ENCODE results near the gene RSU1.

The RSU1 gene

GRCh38 chr10:16817125-16818019 is at the start of gene RSU1:
TSS of gene RSU1 (minus strand) at chr10:16817424. CDS start at chr10:16817081, 343 bp downstream.
- peaks cover 42% of the 10 kb centered on the region for H3K4me1 Mint-ChIP-seq (ENCODE audit: low read depth)
- H3K4me3 Mint-ChIP-seq: peak within 1 kb of the TSS; percentile 95
- H3K27ac Mint-ChIP-seq: peak within 1 kb of the TSS; percentile 96
- H3K9me3 Mint-ChIP-seq (ENCODE audit: low read depth): no peaks in the 10 kb centered on the region
- no peaks in the 10 kb centered on the region for H3K27me3 Mint-ChIP-seq
- peaks cover 13% of the 10 kb centered on the region for H3K36me3 Mint-ChIP-seq

GRCh38 chr10:16866541-16867275 is 49.5 kb upstream of the RSU1 start:
- peaks cover 19% of the 10 kb centered on the region for H3K36me3 Mint-ChIP-seq
- H3K27ac Mint-ChIP-seq: no peak overlapping the region
- no peaks in the 10 kb centered on the region for H3K9me3 Mint-ChIP-seq (ENCODE audit: low read depth)
- no peak overlapping the region for H3K4me3 Mint-ChIP-seq
- no peaks in the 10 kb centered on the region for H3K4me1 Mint-ChIP-seq (ENCODE audit: low read depth)
- H3K27me3 Mint-ChIP-seq: no peaks in the 10 kb centered on the region

- no peak overlapping the region for H3K27ac Mint-ChIP-seq
- peaks cover 20% of the 10 kb centered on the region for H3K36me3 Mint-ChIP-seq
Observed at GRCh38 chr10:16865766-16866165, 48.5 kb upstream of the RSU1 start.

GRCh38 chr10:16863766-16864165 is 46.5 kb upstream of the RSU1 start:
- no peaks in the 10 kb centered on the region for H3K4me1 Mint-ChIP-seq (ENCODE audit: low read depth)
- peaks cover 4% of the 10 kb centered on the region for H3K9me3 Mint-ChIP-seq (ENCODE audit: low read depth)
- H3K4me3 Mint-ChIP-seq: no peak overlapping the region
- H3K36me3 Mint-ChIP-seq: peaks cover 21% of the 10 kb centered on the region
- H3K27me3 Mint-ChIP-seq: no peaks in the 10 kb centered on the region
- no peak overlapping the region for H3K27ac Mint-ChIP-seq

More at GRCh38 chr10:16865766-16866165, 48.5 kb upstream of the RSU1 start:
- Mint-ChIP-seq H3K4me1 (ENCODE audit: low read depth) (no peaks in the 10 kb centered on the region), H3K9me3 (ENCODE audit: low read depth) (peaks cover 1% of the 10 kb centered on the region), H3K27me3 (no peaks in the 10 kb centered on the region), H3K4me3 (no peak overlapping the region)

- H3K4me1 Mint-ChIP-seq (ENCODE audit: low read depth): no peaks in the 10 kb centered on the region
- no peak overlapping the region for H3K27ac Mint-ChIP-seq
- H3K9me3 Mint-ChIP-seq (ENCODE audit: low read depth): peaks cover 4% of the 10 kb centered on the region
- no peak overlapping the region for H3K4me3 Mint-ChIP-seq
- peaks cover 18% of the 10 kb centered on the region for H3K36me3 Mint-ChIP-seq
- no peaks in the 10 kb centered on the region for H3K27me3 Mint-ChIP-seq
Observed at GRCh38 chr10:16857419-16857818, 40.2 kb upstream of the RSU1 start.

- no peak overlapping the region for H3K27ac Mint-ChIP-seq
- H3K4me3 Mint-ChIP-seq: no peak overlapping the region
- H3K9me3 Mint-ChIP-seq (ENCODE audit: low read depth): peaks cover 4% of the 10 kb centered on the region
- peaks cover 13% of the 10 kb centered on the region for H3K36me3 Mint-ChIP-seq
- H3K4me1 Mint-ChIP-seq (ENCODE audit: low read depth): no peaks in the 10 kb centered on the region
- H3K27me3 Mint-ChIP-seq: no peaks in the 10 kb centered on the region
Observed at GRCh38 chr10:16856567-16856966, 39.3 kb upstream of the RSU1 start.

- no peak overlapping the region for H3K4me3 Mint-ChIP-seq
- H3K27me3 Mint-ChIP-seq: no peaks in the 10 kb centered on the region
- no peak overlapping the region for H3K27ac Mint-ChIP-seq
- H3K4me1 Mint-ChIP-seq (ENCODE audit: low read depth): no peaks in the 10 kb centered on the region
- peaks cover 12% of the 10 kb centered on the region for H3K36me3 Mint-ChIP-seq
- peaks cover 4% of the 10 kb centered on the region for H3K9me3 Mint-ChIP-seq (ENCODE audit: low read depth)
Observed at GRCh38 chr10:16856092-16856491, 38.9 kb upstream of the RSU1 start.

GRCh38 chr10:16854623-16855022 is 37.4 kb upstream of the RSU1 start:
- Mint-ChIP-seq H3K4me3 (no peak overlapping the region), H3K4me1 (ENCODE audit: low read depth) (no peaks in the 10 kb centered on the region), H3K27ac (no peak overlapping the region), H3K9me3 (ENCODE audit: low read depth) (no peaks in the 10 kb centered on the region), H3K36me3 (peaks cover 4% of the 10 kb centered on the region), H3K27me3 (no peaks in the 10 kb centered on the region)

GRCh38 chr10:16853809-16854208 is 36.6 kb upstream of the RSU1 start:
- Mint-ChIP-seq H3K4me1 (ENCODE audit: low read depth) (no peaks in the 10 kb centered on the region), H3K36me3 (peaks cover 4% of the 10 kb centered on the region), H3K27ac (no peak overlapping the region), H3K27me3 (no peaks in the 10 kb centered on the region), H3K9me3 (ENCODE audit: low read depth) (no peaks in the 10 kb centered on the region), H3K4me3 (no peak overlapping the region)

GRCh38 chr10:16853201-16853600 is 36.0 kb upstream of the RSU1 start:
- Mint-ChIP-seq H3K27ac (no peak overlapping the region), H3K9me3 (ENCODE audit: low read depth) (no peaks in the 10 kb centered on the region), H3K36me3 (peaks cover 4% of the 10 kb centered on the region), H3K4me1 (ENCODE audit: low read depth) (no peaks in the 10 kb centered on the region), H3K27me3 (no peaks in the 10 kb centered on the region), H3K4me3 (no peak overlapping the region)

- Mint-ChIP-seq H3K27ac (no peak overlapping the region), H3K4me1 (ENCODE audit: low read depth) (no peaks in the 10 kb centered on the region), H3K27me3 (no peaks in the 10 kb centered on the region)
Observed at GRCh38 chr10:16852624-16853023, 35.4 kb upstream of the RSU1 start.

GRCh38 chr10:16848562-16849154 is 31.4 kb upstream of the RSU1 start:
- Mint-ChIP-seq H3K4me1 (ENCODE audit: low read depth) (no peaks in the 10 kb centered on the region), H3K27ac (no peak overlapping the region), H3K27me3 (no peaks in the 10 kb centered on the region), H3K36me3 (no peaks in the 10 kb centered on the region), H3K4me3 (no peak overlapping the region), H3K9me3 (ENCODE audit: low read depth) (no peaks in the 10 kb centered on the region)

More at GRCh38 chr10:16852624-16853023, 35.4 kb upstream of the RSU1 start:
- peaks cover 4% of the 10 kb centered on the region for H3K36me3 Mint-ChIP-seq
- no peaks in the 10 kb centered on the region for H3K9me3 Mint-ChIP-seq (ENCODE audit: low read depth)
- no peak overlapping the region for H3K4me3 Mint-ChIP-seq

GRCh38 chr10:16847644-16848043 is 30.4 kb upstream of the RSU1 start:
- peaks cover 3% of the 10 kb centered on the region for H3K4me1 Mint-ChIP-seq (ENCODE audit: low read depth)

GRCh38 chr10:16845248-16845647 is 28.0 kb upstream of the RSU1 start:
- peaks cover 3% of the 10 kb centered on the region for H3K36me3 Mint-ChIP-seq
- H3K27ac Mint-ChIP-seq: no peak overlapping the region
- no peaks in the 10 kb centered on the region for H3K9me3 Mint-ChIP-seq (ENCODE audit: low read depth)
- H3K4me1 Mint-ChIP-seq (ENCODE audit: low read depth): peaks cover 3% of the 10 kb centered on the region
- H3K27me3 Mint-ChIP-seq: no peaks in the 10 kb centered on the region
- H3K4me3 Mint-ChIP-seq: no peak overlapping the region

More at GRCh38 chr10:16847644-16848043, 30.4 kb upstream of the RSU1 start:
- no peaks in the 10 kb centered on the region for H3K27me3 Mint-ChIP-seq
- H3K27ac Mint-ChIP-seq: no peak overlapping the region
- H3K36me3 Mint-ChIP-seq: no peaks in the 10 kb centered on the region
- no peaks in the 10 kb centered on the region for H3K9me3 Mint-ChIP-seq (ENCODE audit: low read depth)
- no peak overlapping the region for H3K4me3 Mint-ChIP-seq

Measured in activated naive CD8-positive, alpha-beta T cell (primary cell).